Measurements from ENCODE around the gene RPS5.

RPS5 gene

GRCh38 chr19:58351558-58351878 is 35.6 kb upstream of the RPS5 start:
- Histone ChIP-seq H3K9ac (ENCODE audit: low read depth in 1 of 2, low read length in 2 of 2) (no peak overlapping the region), H3K4me1 (ENCODE audit: control insufficient read depth in 1 of 2, insufficient read depth in 2 of 2, low read length in 2 of 2) (peaks cover 0 to 3% of the 10 kb centered on the region in 2 donors), H3K36me3 (ENCODE audit: control insufficient read depth in 1 of 2, insufficient read depth in 2 of 2, low read length in 2 of 2) (no peaks in the 10 kb centered on the region), H3K4me3 (ENCODE audit: low read depth in 1 of 2, low read length in 2 of 2) (no peak overlapping the region), H3K9me3 (ENCODE audit: control insufficient read depth in 1 of 2, low read length in 2 of 2) (no peaks in the 10 kb centered on the region), H3K27ac (ENCODE audit: low read depth, low read length) (no peak overlapping the region), H3K27me3 (ENCODE audit: control insufficient read depth in 1 of 2, insufficient read depth in 2 of 2, low read length in 2 of 2) (peaks cover 0 to 3% of the 10 kb centered on the region in 2 donors)

GRCh38 chr19:58351990-58352755 is 34.9 kb upstream of the RPS5 start:
- no peak overlapping the region for H3K27ac ChIP-seq (ENCODE audit: low read depth, low read length)
- no peaks in the 10 kb centered on the region for H3K9me3 ChIP-seq (ENCODE audit: control insufficient read depth in 1 of 2, low read length in 2 of 2)
- H3K9ac ChIP-seq (ENCODE audit: low read depth in 1 of 2, low read length in 2 of 2) = no peak overlapping the region
- H3K27me3 ChIP-seq (ENCODE audit: control insufficient read depth in 1 of 2, insufficient read depth in 2 of 2, low read length in 2 of 2) = peaks cover 0 to 3% of the 10 kb centered on the region in 2 donors
- no peaks in the 10 kb centered on the region for H3K36me3 ChIP-seq (ENCODE audit: control insufficient read depth in 1 of 2, insufficient read depth in 2 of 2, low read length in 2 of 2)
- H3K4me1 ChIP-seq (ENCODE audit: control insufficient read depth in 1 of 2, insufficient read depth in 2 of 2, low read length in 2 of 2) = peaks cover 0 to 10% of the 10 kb centered on the region in 2 donors
- H3K4me3 ChIP-seq (ENCODE audit: low read depth in 1 of 2, low read length in 2 of 2) = no peak overlapping the region

- Histone ChIP-seq H3K4me3 (ENCODE audit: low read depth in 1 of 2, low read length in 2 of 2) (no peak within 1 kb of the TSS), H3K9ac (ENCODE audit: low read depth in 1 of 2, low read length in 2 of 2) (no peak within 1 kb of the TSS), H3K4me1 (ENCODE audit: control insufficient read depth in 1 of 2, insufficient read depth in 2 of 2, low read length in 2 of 2) (peaks cover 0 to 10% of the 10 kb centered on the region in 2 donors), H3K27ac (ENCODE audit: low read depth, low read length) (no peak within 1 kb of the TSS), H3K27me3 (ENCODE audit: control insufficient read depth in 1 of 2, insufficient read depth in 2 of 2, low read length in 2 of 2) (peaks cover 0 to 3% of the 10 kb centered on the region in 2 donors), H3K9me3 (ENCODE audit: control insufficient read depth in 1 of 2, low read length in 2 of 2) (no peaks in the 10 kb centered on the region), H3K36me3 (ENCODE audit: control insufficient read depth in 1 of 2, insufficient read depth in 2 of 2, low read length in 2 of 2) (no peaks in the 10 kb centered on the region)
Measured at GRCh38 chr19:58352760-58353671, 34.1 kb upstream of the RPS5 start, which contains the start of gene A1BG. Gene A1BG (minus strand): TSS chr19:58353492. CDS start chr19:58353437, 55 bp downstream.

- H3K4me3 ChIP-seq (ENCODE audit: low read depth in 1 of 2, low read length in 2 of 2) = no peak overlapping the region
- no peak overlapping the region for H3K9ac ChIP-seq (ENCODE audit: low read depth in 1 of 2, low read length in 2 of 2)
- H3K9me3 ChIP-seq (ENCODE audit: control insufficient read depth in 1 of 2, low read length in 2 of 2) = no peaks in the 10 kb centered on the region
- no peaks in the 10 kb centered on the region for H3K36me3 ChIP-seq (ENCODE audit: control insufficient read depth in 1 of 2, insufficient read depth in 2 of 2, low read length in 2 of 2)
- H3K27me3 ChIP-seq (ENCODE audit: control insufficient read depth in 1 of 2, insufficient read depth in 2 of 2, low read length in 2 of 2) = peaks cover 0 to 3% of the 10 kb centered on the region in 2 donors
- peaks cover 0 to 10% of the 10 kb centered on the region in 2 donors for H3K4me1 ChIP-seq (ENCODE audit: control insufficient read depth in 1 of 2, insufficient read depth in 2 of 2, low read length in 2 of 2)
- H3K27ac ChIP-seq (ENCODE audit: low read depth, low read length) = no peak overlapping the region
Measured at GRCh38 chr19:58353717-58354477, 33.2 kb upstream of the RPS5 start.

- peaks cover 0 to 10% of the 10 kb centered on the region in 2 donors for H3K4me1 ChIP-seq (ENCODE audit: control insufficient read depth in 1 of 2, insufficient read depth in 2 of 2, low read length in 2 of 2)
- H3K4me3 ChIP-seq (ENCODE audit: low read depth in 1 of 2, low read length in 2 of 2) = no peak overlapping the region
- H3K9me3 ChIP-seq (ENCODE audit: control insufficient read depth in 1 of 2, low read length in 2 of 2) = no peaks in the 10 kb centered on the region
- H3K9ac ChIP-seq (ENCODE audit: low read depth in 1 of 2, low read length in 2 of 2) = no peak overlapping the region
- H3K27me3 ChIP-seq (ENCODE audit: control insufficient read depth in 1 of 2, insufficient read depth in 2 of 2, low read length in 2 of 2) = peaks cover 0 to 3% of the 10 kb centered on the region in 2 donors
- H3K27ac ChIP-seq (ENCODE audit: low read depth, low read length) = no peak overlapping the region
- H3K36me3 ChIP-seq (ENCODE audit: control insufficient read depth in 1 of 2, insufficient read depth in 2 of 2, low read length in 2 of 2) = no peaks in the 10 kb centered on the region
Measured at GRCh38 chr19:58354478-58355030, 32.5 kb upstream of the RPS5 start.

GRCh38 chr19:58355215-58355796 is 31.8 kb upstream of the RPS5 start:
- Histone ChIP-seq H3K4me1 (ENCODE audit: control insufficient read depth in 1 of 2, insufficient read depth in 2 of 2, low read length in 2 of 2) (peaks cover 0 to 10% of the 10 kb centered on the region in 2 donors), H3K4me3 (ENCODE audit: low read depth in 1 of 2, low read length in 2 of 2) (no peak overlapping the region), H3K36me3 (ENCODE audit: control insufficient read depth in 1 of 2, insufficient read depth in 2 of 2, low read length in 2 of 2) (no peaks in the 10 kb centered on the region), H3K9ac (ENCODE audit: low read depth in 1 of 2, low read length in 2 of 2) (no peak overlapping the region), H3K27ac (ENCODE audit: low read depth, low read length) (no peak overlapping the region), H3K27me3 (ENCODE audit: control insufficient read depth in 1 of 2, insufficient read depth in 2 of 2, low read length in 2 of 2) (no peaks in the 10 kb centered on the region), H3K9me3 (ENCODE audit: control insufficient read depth in 1 of 2, low read length in 2 of 2) (no peaks in the 10 kb centered on the region)

GRCh38 chr19:58355908-58356765 is 30.9 kb upstream of the RPS5 start:
- H3K4me1 ChIP-seq (ENCODE audit: control insufficient read depth in 1 of 2, insufficient read depth in 2 of 2, low read length in 2 of 2) = peaks cover 0 to 10% of the 10 kb centered on the region in 2 donors
- no peaks in the 10 kb centered on the region for H3K27me3 ChIP-seq (ENCODE audit: control insufficient read depth in 1 of 2, insufficient read depth in 2 of 2, low read length in 2 of 2)
- H3K9me3 ChIP-seq (ENCODE audit: control insufficient read depth in 1 of 2, low read length in 2 of 2) = no peaks in the 10 kb centered on the region
- H3K27ac ChIP-seq (ENCODE audit: low read depth, low read length) = no peak overlapping the region
- no peaks in the 10 kb centered on the region for H3K36me3 ChIP-seq (ENCODE audit: control insufficient read depth in 1 of 2, insufficient read depth in 2 of 2, low read length in 2 of 2)
- H3K4me3 ChIP-seq (ENCODE audit: low read depth in 1 of 2, low read length in 2 of 2) = peak overlapping the region; percentile 22 to 32
- no peak overlapping the region for H3K9ac ChIP-seq (ENCODE audit: low read depth in 1 of 2, low read length in 2 of 2)

GRCh38 chr19:58356766-58357480 is 30.1 kb upstream of the RPS5 start:
- Histone ChIP-seq H3K36me3 (ENCODE audit: control insufficient read depth in 1 of 2, insufficient read depth in 2 of 2, low read length in 2 of 2) (no peaks in the 10 kb centered on the region), H3K27me3 (ENCODE audit: control insufficient read depth in 1 of 2, insufficient read depth in 2 of 2, low read length in 2 of 2) (no peaks in the 10 kb centered on the region), H3K9ac (ENCODE audit: low read depth in 1 of 2, low read length in 2 of 2) (no peak overlapping the region), H3K9me3 (ENCODE audit: control insufficient read depth in 1 of 2, low read length in 2 of 2) (no peaks in the 10 kb centered on the region), H3K27ac (ENCODE audit: low read depth, low read length) (no peak overlapping the region), H3K4me1 (ENCODE audit: control insufficient read depth in 1 of 2, insufficient read depth in 2 of 2, low read length in 2 of 2) (peaks cover 4 to 15% of the 10 kb centered on the region in 2 donors), H3K4me3 (ENCODE audit: low read depth in 1 of 2, low read length in 2 of 2) (peak overlapping the region; percentile 22 to 32)

Measured in duodenal mucosa (tissue), 2 donors.